GM12892 (cell line): Measurements from ENCODE around the gene GCLC.

Source experiments
- POLR2A ChIP-seq: IDR thresholded peaks from 2 replicates; pipeline ENCODE4 v1.6.1; 2011; ENCODE audit warnings: low read depth, low read length, control low read depth
- POLR2AphosphoS5 ChIP-seq: IDR thresholded peaks from 2 replicates; pipeline ENCODE4 v1.6.1; 2011; ENCODE audit warnings: low read depth, low read length, control low read depth
- TAF1 ChIP-seq: IDR thresholded peaks from 2 replicates; pipeline ENCODE4 v1.6.1; 2011; ENCODE audit warnings: low read depth, mild to moderate bottlenecking, control low read depth, low read length, borderline replicate concordance

- TF ChIP-seq POLR2A = no peak
- TF ChIP-seq POLR2AphosphoS5 = no peak
- TF ChIP-seq TAF1 = no peak
Measured at GRCh38 chr6:53493635-53494025, 51.3 kb downstream of the GCLC start.
